Fibroblast of lung (primary cell): ENCODE measurements around the gene RIT2. TPM values are rescaled to one million over a fixed set of nuclear protein-coding genes. Genes with fewer than 3 reads are reported as not detected.

Experiments used
- DNase-seq, 2 donors: peaks; one replicate each; pipeline versions ENCODE4 v3.0.0 to v3.0.0-alpha.2; 2010; ENCODE audit warnings: low read depth in 2 of 2
- H2AFZ ChIP-seq: 2 replicates; pipeline ENCODE4 v1.5.1; 2012; ENCODE audit warnings: low read length, control low read depth, inconsistent platforms
- H3K27ac ChIP-seq: 2 replicates; pipeline ENCODE4 v1.5.1; 2011; ENCODE audit warnings: low read length, control low read depth; ENCODE audit not compliant: insufficient read depth
- H3K27me3 ChIP-seq: 2 replicates; pipeline ENCODE4 v1.5.1; 2011; ENCODE audit warnings: mild to moderate bottlenecking, low read length; ENCODE audit not compliant: control insufficient read depth, insufficient read depth
- H3K36me3 ChIP-seq: 2 replicates; pipeline ENCODE4 v1.5.1; 2011; ENCODE audit warnings: low read length; ENCODE audit not compliant: control insufficient read depth, insufficient read depth
- H3K4me1 ChIP-seq: 2 replicates; pipeline ENCODE4 v1.5.1; 2011; ENCODE audit warnings: low read length; ENCODE audit not compliant: control insufficient read depth, insufficient read depth; ENCODE audit errors: extremely low read depth
- H3K4me2 ChIP-seq: 2 replicates; pipeline ENCODE4 v1.5.1; 2011; ENCODE audit warnings: low read length, control low read depth; ENCODE audit not compliant: insufficient read depth; ENCODE audit errors: extremely low read depth
- H3K4me3 ChIP-seq, 4 experiments: fragments of 200-600 bp in 1 of 4; sonication (generic) in 1 of 4; replicated peaks in 1 of 4; 2 replicates each; pipeline ENCODE4 v1.5.1; 2011 to 2016; ENCODE audit warnings: low read length in 4 of 4, low read depth in 3 of 4, mild to moderate bottlenecking in 3 of 4, control low read depth in 2 of 4, inconsistent platforms in 1 of 4, mixed read lengths in 1 of 4; ENCODE audit not compliant: insufficient read depth in 1 of 4; ENCODE audit errors: control extremely low read depth in 1 of 4
- H3K79me2 ChIP-seq: 2 replicates; pipeline ENCODE4 v1.5.1; 2012; ENCODE audit warnings: mild to moderate bottlenecking, low read length, inconsistent platforms; ENCODE audit not compliant: control insufficient read depth, insufficient read depth
- H3K9ac ChIP-seq: 2 replicates; pipeline ENCODE4 v1.5.1; 2011; ENCODE audit warnings: mild to moderate bottlenecking, low read length, control low read depth; ENCODE audit not compliant: insufficient read depth
- H3K9me3 ChIP-seq: 2 replicates; pipeline ENCODE4 v1.5.1; 2012; ENCODE audit warnings: low read depth, low read length; ENCODE audit not compliant: control insufficient read depth, insufficient read depth
- H4K20me1 ChIP-seq: 2 replicates; pipeline ENCODE4 v1.5.1; 2011; ENCODE audit warnings: low read length; ENCODE audit not compliant: control insufficient read depth, insufficient read depth; ENCODE audit errors: extremely low read depth
- EZH2 ChIP-seq: IDR thresholded peaks from 2 replicates; pipeline ENCODE4 v1.5.1; 2012; ENCODE audit warnings: low read length, control low read depth, mild to moderate bottlenecking; ENCODE audit errors: missing control alignments
- polyA plus RNA-seq, 2 donors: library from polyadenylated mRNA; depleted of rRNA in 1 of 2; stranded (reverse) in 1 of 2; unstranded in 1 of 2; fragments of >200 nt; gene quantifications; 2 replicates each; pipeline ENCODE4 v1.2.1, GENCODE V29; 2011 to 2012; ENCODE audit warnings: missing spikeins in 1 of 2
- total RNA-seq: library from RNA; depleted of rRNA; stranded (reverse); fragments of >200 nt; gene quantifications from 2 replicates; pipeline ENCODE4 v1.2.1, GENCODE V29; 2014
- TF ChIP-seq, protein P1 (sequence below), 2 donors: IDR thresholded peaks in 1 of 2; conservative IDR thresholded peaks in 1 of 2; 1 replicate in 1 of 2; 2 replicates in 1 of 2; pipeline ENCODE4 v1.5.1; 2011 to 2012; ENCODE audit warnings: low read length in 2 of 2, control low read depth in 1 of 2, inconsistent platforms in 1 of 2, low read depth in 1 of 2, mild to moderate bottlenecking in 1 of 2

RIT2 gene
- total and polyA plus RNA-seq, 2 donors (not counting 1 experiment from before 2014, with no cell fraction given), result not detected

- TF ChIP-seq EZH2, result no peak
- TF ChIP-seq, protein P1, sequence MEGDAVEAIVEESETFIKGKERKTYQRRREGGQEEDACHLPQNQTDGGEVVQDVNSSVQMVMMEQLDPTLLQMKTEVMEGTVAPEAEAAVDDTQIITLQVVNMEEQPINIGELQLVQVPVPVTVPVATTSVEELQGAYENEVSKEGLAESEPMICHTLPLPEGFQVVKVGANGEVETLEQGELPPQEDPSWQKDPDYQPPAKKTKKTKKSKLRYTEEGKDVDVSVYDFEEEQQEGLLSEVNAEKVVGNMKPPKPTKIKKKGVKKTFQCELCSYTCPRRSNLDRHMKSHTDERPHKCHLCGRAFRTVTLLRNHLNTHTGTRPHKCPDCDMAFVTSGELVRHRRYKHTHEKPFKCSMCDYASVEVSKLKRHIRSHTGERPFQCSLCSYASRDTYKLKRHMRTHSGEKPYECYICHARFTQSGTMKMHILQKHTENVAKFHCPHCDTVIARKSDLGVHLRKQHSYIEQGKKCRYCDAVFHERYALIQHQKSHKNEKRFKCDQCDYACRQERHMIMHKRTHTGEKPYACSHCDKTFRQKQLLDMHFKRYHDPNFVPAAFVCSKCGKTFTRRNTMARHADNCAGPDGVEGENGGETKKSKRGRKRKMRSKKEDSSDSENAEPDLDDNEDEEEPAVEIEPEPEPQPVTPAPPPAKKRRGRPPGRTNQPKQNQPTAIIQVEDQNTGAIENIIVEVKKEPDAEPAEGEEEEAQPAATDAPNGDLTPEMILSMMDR (conservative IDR thresholded peaks at IDR 0.05 in 1 of 2, IDR thresholded peaks at IDR 0.05 in 1 of 2; ENCODE audit: low read depth in 1 of 2, low read length in 2 of 2), result no peak
- Histone ChIP-seq H3K79me2 (no peaks in the 10 kb centered on the region), H3K9me3 (no peaks in the 10 kb centered on the region), H3K36me3 (no peaks in the 10 kb centered on the region), H3K4me3 (no peak overlapping the region), H3K4me2 (no peak overlapping the region), H2AFZ (no peak overlapping the region), H4K20me1 (no peaks in the 10 kb centered on the region), H3K4me1 (no peaks in the 10 kb centered on the region), H3K27me3 (no peaks in the 10 kb centered on the region), H3K9ac (no peak overlapping the region), H3K27ac (no peak overlapping the region)
- DNase-seq, result no peak
Measured at GRCh38 chr18:43108469-43108868, 7.0 kb downstream of the RIT2 start.

GRCh38 chr18:43093646-43094045 is 21.8 kb downstream of the RIT2 start:
- Histone ChIP-seq H2AFZ (no peak overlapping the region), H3K9me3 (no peaks in the 10 kb centered on the region), H4K20me1 (no peaks in the 10 kb centered on the region), H3K79me2 (no peaks in the 10 kb centered on the region), H3K27ac (no peak overlapping the region), H3K9ac (no peak overlapping the region), H3K4me2 (no peak overlapping the region), H3K36me3 (no peaks in the 10 kb centered on the region), H3K4me3 (no peak overlapping the region), H3K27me3 (no peaks in the 10 kb centered on the region), H3K4me1 (no peaks in the 10 kb centered on the region)
- peak in 1 of 2 donors; percentile 2 for DNase-seq
- TF ChIP-seq EZH2, result no peak
- TF ChIP-seq, protein P1 (conservative IDR thresholded peaks at IDR 0.05 in 1 of 2, IDR thresholded peaks at IDR 0.05 in 1 of 2; ENCODE audit: low read depth in 1 of 2, low read length in 2 of 2), result no peak

GRCh38 chr18:43092539-43092938 is 22.9 kb downstream of the RIT2 start:
- Histone ChIP-seq H3K9ac (no peak overlapping the region), H3K27me3 (no peaks in the 10 kb centered on the region), H4K20me1 (no peaks in the 10 kb centered on the region), H3K9me3 (no peaks in the 10 kb centered on the region), H3K36me3 (no peaks in the 10 kb centered on the region), H3K79me2 (no peaks in the 10 kb centered on the region), H2AFZ (no peak overlapping the region), H3K4me1 (no peaks in the 10 kb centered on the region), H3K27ac (no peak overlapping the region), H3K4me3 (no peak overlapping the region), H3K4me2 (no peak overlapping the region)
- TF ChIP-seq, protein P1 (conservative IDR thresholded peaks at IDR 0.05 in 1 of 2, IDR thresholded peaks at IDR 0.05 in 1 of 2; ENCODE audit: low read depth in 1 of 2, low read length in 2 of 2), result no peak
- TF ChIP-seq EZH2, result no peak
- DNase-seq, result peak in 1 of 2 donors; percentile 21
